Naive thymus-derived CD8-positive, alpha-beta T cell (primary cell): ENCODE measurements around the gene SIVA1. TPM values are rescaled to one million over a fixed set of nuclear protein-coding genes. Genes with fewer than 3 reads are reported as not detected.
"Not testable (repeated sequence)": the region's sequence is repeated elsewhere in the genome, so short reads cannot be mapped to it uniquely, and the experiment has no call there.

Experiments
- ATAC-seq, 2 donors: fragments of 150-1000 bp; cut with Tn5 transposase in 1 of 2; sonication (Bioruptor Pico), chemical (Tn5 transposase) in 1 of 2; 1 replicate in 1 of 2; 2 replicates in 1 of 2; pipeline ENCODE4 v1.10.0; 2021; ENCODE audit warnings: mild to moderate bottlenecking in 2 of 2, moderate library complexity in 2 of 2
- POLR2A ChIA-PET: fragments of 350-600 bp; sonication (Branson Sonifier 250); formaldehyde crosslinking; loops from one replicate; lab custom pipeline; 2021; ENCODE audit warnings: antibody characterized with exemption; lab: Charles Lee
- DNase-seq, 10 donors: peaks; one replicate each; pipeline versions ENCODE4 v3.0.0 to v3.0.0-alpha.2; 2020 to 2022
- H3K27ac Mint-ChIP-seq, 10 donors: one replicate each; pipeline ENCODE4 v1.8.0; 2020 to 2022; ENCODE audit warnings: mild to moderate bottlenecking in 10 of 10, mixed read lengths in 10 of 10, moderate library complexity in 4 of 10, inconsistent platforms in 1 of 10
- H3K27me3 Mint-ChIP-seq, 5 donors: one replicate each; pipeline ENCODE4 v1.8.0; 2021 to 2022; ENCODE audit warnings: mixed read lengths in 5 of 5
- H3K36me3 Mint-ChIP-seq, 3 donors: one replicate each; pipeline ENCODE4 v1.8.0; 2020 to 2022; ENCODE audit warnings: mixed read lengths in 3 of 3, mild to moderate bottlenecking in 2 of 3, inconsistent platforms in 1 of 3
- H3K4me1 Mint-ChIP-seq, 4 donors: one replicate each; pipeline ENCODE4 v1.8.0; 2021 to 2022; ENCODE audit warnings: mixed read lengths in 4 of 4
- H3K4me3 Mint-ChIP-seq, 10 donors: one replicate each; pipeline ENCODE4 v1.8.0; 2020 to 2022; ENCODE audit warnings: mild to moderate bottlenecking in 10 of 10, mixed read lengths in 10 of 10, moderate library complexity in 6 of 10, inconsistent platforms in 1 of 10
- H3K9me3 Mint-ChIP-seq, 9 donors: one replicate each; pipeline ENCODE4 v1.8.0; 2020 to 2022; ENCODE audit warnings: mixed read lengths in 9 of 9, mild to moderate bottlenecking in 3 of 9, inconsistent platforms in 1 of 9, moderate library complexity in 1 of 9
- polyA plus RNA-seq, 3 donors: library from polyadenylated mRNA; unstranded; fragments of 300-500 nt; fragmentation: Illumina TruSeq; gene quantifications; one replicate each; pipeline ENCODE4 v1.2.3, GENCODE V29; 2021
- total RNA-seq, 8 experiments: library from RNA in 2 of 8; stranded (reverse) in 2 of 8; gene quantifications; one replicate each; pipeline ENCODE4 v1.2.3 and lab custom pipeline; 2021 to 2026

SIVA1 gene
- total and polyA plus RNA-seq, 5 experiments from 2014 or later, result 75.4 to 297 (median 248) TPM

DNA sequence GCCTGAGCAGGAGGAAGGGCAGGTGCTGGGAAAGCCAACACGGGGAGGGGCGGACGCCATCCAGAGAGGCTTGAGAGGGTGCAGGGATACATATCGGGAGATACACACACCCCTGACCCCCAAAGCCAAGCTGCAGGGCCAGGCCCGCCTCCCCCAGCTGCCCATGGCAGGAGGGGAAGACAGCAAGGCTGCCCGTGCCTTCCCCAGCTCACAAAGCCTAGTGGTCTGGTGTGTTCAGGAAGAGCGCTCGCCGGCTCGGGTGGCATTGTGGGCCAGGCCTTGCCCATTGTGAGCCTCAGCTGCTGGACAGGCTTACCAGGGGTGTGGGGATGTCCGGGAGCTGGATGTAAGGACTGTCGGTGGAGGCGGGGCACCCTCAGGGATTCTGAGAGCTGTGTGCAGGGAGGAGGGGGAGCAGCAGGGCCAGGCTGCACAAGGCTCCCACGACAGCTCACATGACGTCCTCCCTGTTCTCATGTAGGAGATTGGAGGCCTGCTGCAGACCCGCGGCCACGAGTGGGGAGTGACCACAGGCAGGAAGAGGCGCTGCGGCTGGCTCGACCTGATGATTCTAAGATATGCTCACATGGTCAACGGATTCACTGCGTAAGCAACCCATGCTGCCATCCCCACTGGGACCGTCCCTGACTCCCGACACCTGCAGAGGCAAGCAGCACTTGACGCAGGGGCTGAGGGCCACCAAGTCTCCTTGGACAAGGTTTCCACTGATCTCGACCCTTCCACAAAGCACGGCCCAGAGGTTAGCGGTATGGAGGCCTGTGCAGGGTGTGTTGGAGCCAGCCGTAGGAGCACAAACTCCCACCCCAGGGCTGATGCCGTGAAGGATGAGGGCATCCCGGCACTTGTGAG is 10.1 kb upstream of the SIVA1 start:
- no peak overlapping the region for H3K27ac Mint-ChIP-seq
- H3K4me3 Mint-ChIP-seq, result no peak overlapping the region
- H3K4me1 Mint-ChIP-seq, result peaks cover 0 to 4% (median 0%) of the 10 kb centered on the region in 4 donors
- DNase-seq (peak in 1 of 10 donors; percentile 35), ATAC-seq (no peak)
- no peaks in the 10 kb centered on the region for H3K27me3 Mint-ChIP-seq
- POLR2A ChIA-PET, result interaction anchor here (0.6 kb wide), 1 partner anchor 24 kb away, joined by 3 read pairs; no protein-coding TSS in a partner anchor
- no peaks in the 10 kb centered on the region for H3K9me3 Mint-ChIP-seq
- no peaks in the 10 kb centered on the region for H3K36me3 Mint-ChIP-seq

DNA sequence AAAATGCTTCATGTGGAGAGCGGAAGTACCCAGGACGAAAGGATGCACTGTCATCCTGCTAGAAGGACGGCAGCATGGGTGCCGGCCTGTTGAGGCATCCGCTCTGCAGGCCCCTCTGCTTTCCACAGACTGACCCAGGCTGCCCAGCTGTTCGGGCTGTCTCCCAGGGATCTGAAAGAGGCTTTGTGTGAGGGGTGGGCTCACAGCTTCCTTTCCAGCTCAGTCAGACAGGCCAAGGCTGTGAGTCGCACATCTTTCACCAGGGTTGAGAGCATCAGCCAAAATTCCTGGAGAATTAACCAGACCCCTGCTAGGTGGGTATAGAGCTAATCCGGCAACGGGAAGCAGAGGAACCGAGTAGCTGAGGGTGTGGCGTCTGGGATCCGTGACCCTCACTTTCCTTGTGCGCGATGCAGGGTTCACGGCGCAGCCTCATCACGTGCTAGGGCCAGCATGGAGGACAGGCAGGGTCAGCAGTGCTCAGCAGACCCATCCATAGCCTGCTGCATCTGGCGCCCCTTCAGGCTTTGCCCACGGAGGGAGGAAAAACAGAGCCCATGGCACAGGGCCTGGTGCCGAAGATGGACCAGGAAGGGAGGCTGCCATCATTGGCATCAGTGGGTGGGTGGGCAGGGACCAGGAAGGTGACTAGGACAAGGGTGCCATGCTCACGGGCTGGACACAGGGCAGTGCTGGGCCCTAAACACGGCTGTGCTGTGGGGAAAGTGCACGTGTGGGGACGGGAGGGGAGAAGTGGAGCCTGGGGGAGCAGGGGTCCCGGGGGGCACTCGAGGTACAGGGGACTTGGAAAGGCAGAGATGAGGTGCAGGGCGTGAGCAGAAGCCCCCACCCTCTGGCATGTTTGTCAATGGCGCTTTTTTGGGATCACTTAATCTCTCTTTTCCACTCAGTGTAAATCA is 9.2 kb upstream of the SIVA1 start:
- no peaks in the 10 kb centered on the region for H3K36me3 Mint-ChIP-seq
- no peaks in the 10 kb centered on the region for H3K27me3 Mint-ChIP-seq
- POLR2A ChIA-PET, result interaction anchor here (0.6 kb wide), 1 partner anchor 23 kb away, joined by 3 read pairs; no protein-coding TSS in a partner anchor
- DNase-seq (peak in 1 of 10 donors; percentile 35), ATAC-seq (no peak)
- H3K4me3 Mint-ChIP-seq, result no peak overlapping the region
- peak overlapping the region in 1 of 10 donors; percentile 52 for H3K27ac Mint-ChIP-seq
- H3K9me3 Mint-ChIP-seq, result no peaks in the 10 kb centered on the region
- H3K4me1 Mint-ChIP-seq, result peaks cover 0 to 4% (median 0%) of the 10 kb centered on the region in 4 donors

DNA sequence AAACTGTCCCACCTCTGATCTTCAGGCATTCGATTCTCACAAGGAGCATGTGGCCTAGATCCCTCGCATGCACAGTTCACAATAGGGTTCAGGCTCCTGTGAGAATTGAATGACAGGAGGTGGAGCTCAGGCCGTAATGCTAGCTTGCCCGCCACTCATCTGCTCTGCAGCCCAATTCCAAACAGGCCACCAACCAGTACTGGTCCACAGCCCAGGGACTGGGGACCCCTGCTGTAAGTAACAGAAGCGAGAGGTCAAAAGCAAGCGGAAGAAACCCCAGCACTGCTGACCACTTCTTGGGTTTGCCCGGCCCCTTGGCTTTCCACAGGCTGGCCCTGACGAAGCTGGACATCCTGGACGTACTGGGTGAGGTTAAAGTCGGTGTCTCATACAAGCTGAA is 8.5 kb upstream of the SIVA1 start:
- Mint-ChIP-seq H3K27ac (no peak overlapping the region), H3K27me3 (no peaks in the 10 kb centered on the region), H3K9me3 (no peaks in the 10 kb centered on the region), H3K4me1 (peaks cover 0 to 4% (median 0%) of the 10 kb centered on the region in 4 donors), H3K4me3 (no peak overlapping the region), H3K36me3 (no peaks in the 10 kb centered on the region)
- DNase-seq (peak in 1 of 10 donors; percentile 42), ATAC-seq (no peak)
- POLR2A ChIA-PET, result no interaction called here

DNA sequence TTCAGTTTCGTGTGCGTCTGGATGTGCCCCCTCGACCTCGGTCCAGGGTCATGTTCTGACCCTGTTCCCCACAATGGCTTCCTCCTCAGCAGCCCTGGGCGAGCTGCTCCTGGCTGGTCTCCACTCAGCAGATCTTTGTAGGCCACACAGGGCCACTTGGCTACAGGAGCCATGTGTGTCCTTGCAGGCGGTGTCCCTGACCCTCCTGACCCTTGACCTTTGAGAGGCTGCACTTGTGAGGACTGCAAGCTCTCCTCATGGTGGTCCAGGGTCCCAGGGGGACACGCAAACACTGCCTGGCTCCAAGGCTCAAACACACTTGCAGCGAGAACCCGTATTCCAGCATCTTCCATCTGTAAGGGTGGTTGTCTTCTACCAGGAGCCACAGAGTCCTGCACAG is 7.5 kb upstream of the SIVA1 start:
- Mint-ChIP-seq H3K4me1 (peaks cover 0 to 4% (median 1%) of the 10 kb centered on the region in 4 donors), H3K27ac (no peak overlapping the region), H3K9me3 (no peaks in the 10 kb centered on the region)

DNA sequence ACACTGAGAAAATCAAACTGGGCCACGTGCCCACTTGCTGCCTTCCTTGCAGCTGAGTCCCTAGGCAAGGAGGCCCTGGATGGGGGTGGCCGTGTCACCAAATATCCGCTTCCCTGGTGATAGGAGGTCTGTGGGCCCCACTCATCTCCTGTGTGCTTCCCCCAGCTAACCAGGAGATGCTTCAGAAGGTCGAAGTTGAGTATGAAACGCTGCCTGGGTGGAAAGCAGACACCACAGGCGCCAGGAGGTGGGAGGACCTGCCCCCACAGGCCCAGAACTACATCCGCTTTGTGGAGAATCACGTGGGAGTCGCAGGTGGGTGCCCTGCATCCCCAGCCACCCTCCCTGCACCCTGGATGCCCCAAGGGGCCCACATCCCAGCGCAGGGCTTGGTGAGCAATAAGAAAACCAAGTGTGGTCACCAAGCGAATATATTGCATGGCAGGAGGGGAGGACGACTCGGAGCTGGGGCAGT is 6.8 kb upstream of the SIVA1 start:
- Mint-ChIP-seq H3K27me3 (no peaks in the 10 kb centered on the region), H3K4me3 (no peak overlapping the region), H3K27ac (no peak overlapping the region), H3K9me3 (no peaks in the 10 kb centered on the region), H3K4me1 (peaks cover 0 to 8% (median 1%) of the 10 kb centered on the region in 4 donors), H3K36me3 (no peaks in the 10 kb centered on the region)
- DNase-seq, result peak in 1 of 10 donors; percentile 26
- ATAC-seq, result no peak
- POLR2A ChIA-PET, result no interaction called here

More for the DNA sequence above, 7.5 kb upstream of the SIVA1 start:
- Mint-ChIP-seq H3K36me3 (no peaks in the 10 kb centered on the region), H3K27me3 (no peaks in the 10 kb centered on the region), H3K4me3 (no peak overlapping the region)
- peak in 1 of 10 donors; percentile 51 for DNase-seq
- POLR2A ChIA-PET, result no interaction called here
- no peak for ATAC-seq

DNA sequence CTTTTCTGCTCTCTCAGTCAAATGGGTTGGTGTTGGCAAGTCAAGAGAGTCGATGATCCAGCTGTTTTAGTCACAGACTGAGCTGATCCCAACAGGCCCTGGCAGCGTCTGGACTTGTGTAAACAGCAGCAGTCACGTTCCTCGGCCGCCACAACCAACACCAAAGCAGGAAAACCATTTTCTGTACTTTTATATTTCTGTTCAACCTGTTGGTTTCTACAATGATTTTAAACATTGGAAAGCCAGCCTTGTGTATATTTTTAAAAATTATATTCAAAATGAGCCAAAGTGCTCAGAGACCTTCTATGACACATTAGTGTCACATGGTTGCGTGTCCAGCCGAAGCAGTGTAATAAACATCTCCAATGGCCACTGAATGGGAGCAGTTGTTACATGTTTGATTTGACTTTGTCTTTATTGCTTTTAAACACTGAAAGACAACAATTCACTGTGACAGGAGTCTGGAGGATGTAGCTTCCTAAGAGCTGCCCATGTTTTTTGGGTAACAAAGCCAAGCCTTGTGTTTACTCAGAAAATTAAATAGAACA is 5.9 kb upstream of the SIVA1 start:
- no peak overlapping the region for H3K4me3 Mint-ChIP-seq
- H3K27ac Mint-ChIP-seq, result peak overlapping the region in 1 of 10 donors; percentile 20
- peaks cover 0 to 9% (median 1%) of the 10 kb centered on the region in 4 donors for H3K4me1 Mint-ChIP-seq
- no peaks in the 10 kb centered on the region for H3K27me3 Mint-ChIP-seq
- no peaks in the 10 kb centered on the region for H3K9me3 Mint-ChIP-seq
- POLR2A ChIA-PET, result no interaction called here
- ATAC-seq (no peak), DNase-seq (peak in 1 of 10 donors; percentile 31)
- no peaks in the 10 kb centered on the region for H3K36me3 Mint-ChIP-seq

DNA sequence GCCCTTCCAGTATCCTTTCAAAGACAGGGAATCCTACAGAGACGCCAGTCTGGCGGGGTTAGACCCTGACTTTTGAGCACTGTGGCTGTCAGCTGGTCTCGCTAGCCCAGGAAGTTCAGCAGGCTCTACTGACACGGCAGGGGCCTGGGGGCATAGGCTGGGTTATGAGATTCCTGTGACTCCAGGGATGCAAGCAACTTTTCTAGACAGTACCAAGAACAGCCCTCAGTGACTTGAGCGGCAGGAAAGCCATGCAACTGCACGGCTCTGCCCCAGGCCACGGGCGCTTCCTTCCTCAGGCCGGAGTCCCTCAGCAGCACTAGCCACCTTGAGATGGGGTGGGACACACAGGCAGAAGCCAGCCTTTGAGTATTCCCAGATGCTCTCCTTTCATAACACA is 5.1 kb upstream of the SIVA1 start:
- peak in 1 of 10 donors; percentile 18 for DNase-seq
- no peak overlapping the region for H3K4me3 Mint-ChIP-seq
- POLR2A ChIA-PET, result no interaction called here

DNA sequence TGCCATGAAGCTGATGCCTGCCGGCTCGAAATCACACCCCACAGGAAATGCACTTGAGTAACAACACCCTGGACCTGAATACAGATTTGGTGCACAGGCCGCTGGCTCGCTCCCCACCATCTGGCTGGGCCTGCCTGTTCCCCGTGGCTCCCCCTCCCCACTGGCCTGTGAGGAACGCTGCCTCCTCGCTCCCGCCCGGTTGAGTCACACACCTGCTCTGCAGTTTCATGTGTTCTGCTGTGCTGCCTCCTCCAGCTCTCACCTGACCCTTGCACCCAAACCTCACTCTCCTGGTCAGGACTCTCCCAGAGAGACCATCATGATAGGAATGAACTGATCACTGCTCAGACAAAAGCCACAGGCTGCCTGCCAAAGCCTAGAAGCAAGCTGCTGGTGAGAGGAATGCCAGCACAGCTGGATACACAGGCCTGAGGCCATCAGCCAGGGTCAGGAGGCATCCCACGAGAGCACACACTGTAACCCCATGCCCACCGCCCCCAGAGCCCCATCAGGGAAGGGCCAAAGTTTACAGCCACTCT is 3.8 kb upstream of the SIVA1 start:
- Mint-ChIP-seq H3K27ac (no peak overlapping the region), H3K9me3 (no peaks in the 10 kb centered on the region), H3K36me3 (no peaks in the 10 kb centered on the region), H3K4me1 (peaks cover 9 to 22% (median 16%) of the 10 kb centered on the region in 4 donors), H3K4me3 (no peak overlapping the region), H3K27me3 (no peaks in the 10 kb centered on the region)
- POLR2A ChIA-PET, result interaction anchor here (0.6 kb wide), 1 partner anchor 516 kb away, joined by 4 read pairs; no protein-coding TSS in a partner anchor
- ATAC-seq (no peak), DNase-seq (peak in 1 of 10 donors; percentile 45)

More for the DNA sequence above, 5.1 kb upstream of the SIVA1 start:
- Mint-ChIP-seq H3K27me3 (no peaks in the 10 kb centered on the region), H3K4me1 (peaks cover under 1 to 14% (median 4%) of the 10 kb centered on the region in 4 donors), H3K9me3 (no peaks in the 10 kb centered on the region), H3K27ac (peak overlapping the region in 1 of 10 donors; percentile 28), H3K36me3 (no peaks in the 10 kb centered on the region)
- ATAC-seq, result no peak

DNA sequence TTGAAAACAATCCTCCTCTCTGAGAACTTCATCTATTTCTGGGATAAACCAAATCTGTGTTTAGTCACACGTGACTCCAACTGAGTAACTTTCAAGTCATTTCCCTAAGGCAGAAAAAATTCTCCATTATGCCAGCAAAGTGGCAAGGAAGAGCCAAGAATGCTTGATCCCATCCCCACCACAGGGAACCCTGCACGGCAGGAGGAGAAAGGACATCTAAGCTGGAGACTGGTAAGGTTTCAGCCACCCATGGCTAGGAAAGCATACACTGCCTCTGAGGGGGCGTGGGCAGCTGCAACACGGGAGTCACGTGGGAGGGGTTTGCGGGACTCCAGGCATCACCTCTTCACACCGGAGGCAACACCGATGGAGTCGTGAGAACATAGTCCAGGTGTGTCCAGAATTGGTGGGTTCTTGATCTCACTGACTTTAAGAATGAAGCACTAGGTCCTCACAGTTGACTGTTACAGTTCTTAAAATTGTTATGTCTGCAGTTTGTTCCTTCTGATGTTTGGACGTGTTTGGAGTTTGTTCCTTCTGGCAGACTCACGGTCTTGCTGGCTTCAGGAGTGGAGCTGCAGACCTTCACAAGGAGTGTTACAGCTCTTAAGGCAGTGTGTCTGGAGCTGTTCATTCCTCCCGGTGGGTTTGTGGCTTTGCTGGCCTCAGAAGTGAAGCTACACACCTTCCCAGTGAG is 2.7 kb upstream of the SIVA1 start:
- peak overlapping the region in 3 of 10 donors; percentile 32 to 77 (median 63) for H3K27ac Mint-ChIP-seq
- DNase-seq (peak in 1 of 10 donors; percentile 34), ATAC-seq (no peak)
- peak overlapping the region in 2 of 10 donors; percentile 45 to 53 for H3K4me3 Mint-ChIP-seq
- POLR2A ChIA-PET, result no interaction called here
- H3K36me3 Mint-ChIP-seq, result no peaks in the 10 kb centered on the region
- H3K4me1 Mint-ChIP-seq, result peaks cover 15 to 33% (median 26%) of the 10 kb centered on the region in 4 donors
- H3K27me3 Mint-ChIP-seq, result no peaks in the 10 kb centered on the region
- no peaks in the 10 kb centered on the region for H3K9me3 Mint-ChIP-seq

DNA sequence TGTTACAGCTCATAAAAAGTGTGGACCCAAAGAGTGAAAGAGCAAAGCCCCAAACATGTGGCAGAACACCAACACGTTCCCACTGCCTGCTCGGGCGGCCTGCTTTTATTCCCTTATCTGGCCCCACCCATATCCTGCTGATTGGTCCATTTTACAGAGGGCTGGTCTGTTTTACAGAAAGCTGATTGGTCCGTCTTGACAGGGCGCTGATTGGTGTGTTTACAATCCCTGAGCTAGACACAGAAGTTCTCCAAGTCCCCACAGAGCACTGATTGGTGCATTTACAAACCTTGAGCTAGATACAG is 2.2 kb upstream of the SIVA1 start:
- ATAC-seq, H3K36me3 Mint-ChIP-seq, DNase-seq, H3K9me3 Mint-ChIP-seq, POLR2A ChIA-PET, H3K27me3 Mint-ChIP-seq: not testable (repeated sequence)
- Mint-ChIP-seq H3K27ac (peak overlapping the region in 4 of 10 donors; percentile 11 to 73 (median 39)), H3K4me3 (peak overlapping the region in 5 of 10 donors; percentile 41 to 60 (median 51)), H3K4me1 (peaks cover 17 to 37% (median 30%) of the 10 kb centered on the region in 4 donors)
